OCI-LY7 (cell line): ENCODE results near the gene RPS6KA2. TPM values are rescaled to one million over a fixed set of nuclear protein-coding genes. Genes with fewer than 3 reads are reported as not detected.

Experiments used
- BruUV-seq: library from RNA; stranded (reverse); fragments of 400-500 nt; replicated peaks from 2 replicates; lab custom pipeline; 2021; lab: Mats Ljungman, UMichigan
- CTCF ChIA-PET: fragments of 300-600 bp; sonication (Branson Sonifier 250); formaldehyde crosslinking; loops from one replicate; lab custom pipeline; 2022; ENCODE audit warnings: antibody characterized with exemption; ENCODE audit not compliant: unreplicated experiment; lab: Charles Lee
- POLR2A ChIA-PET: fragments of 300-600 bp; sonication (Branson Sonifier 250); formaldehyde crosslinking; loops from one replicate; lab custom pipeline; 2022; ENCODE audit warnings: antibody characterized with exemption; lab: Charles Lee
- DNase-seq: peaks from one replicate; pipeline ENCODE4 v3.0.0-alpha.2; 2015; ENCODE audit warnings: low spot score
- H2AFZ ChIP-seq: fragments of 200-600 bp; sonication (generic), shearing (Covaris generic); 2 replicates; pipeline ENCODE4 v1.6.1; 2014; ENCODE audit warnings: mild to moderate bottlenecking, antibody characterized with exemption, low read length, moderate library complexity
- H3K27ac ChIP-seq: fragments of 200-600 bp; sonication (generic); 2 replicates; pipeline ENCODE4 v1.5.1; 2014; ENCODE audit warnings: mixed run types, low read depth, mild to moderate bottlenecking, moderate library complexity, low read length, inconsistent platforms; ENCODE audit not compliant: poor library complexity, severe bottlenecking
- H3K36me3 ChIP-seq: fragments of 200-600 bp; sonication (generic); 2 replicates; pipeline ENCODE4 v1.6.1; 2014; ENCODE audit warnings: mild to moderate bottlenecking, antibody characterized with exemption, low read length, moderate library complexity, mixed read lengths; ENCODE audit not compliant: insufficient read depth
- H3K4me1 ChIP-seq: fragments of 200-600 bp; sonication (generic); 2 replicates; pipeline ENCODE4 v1.5.1; 2014; ENCODE audit warnings: mild to moderate bottlenecking, low read length; ENCODE audit not compliant: insufficient read depth, poor library complexity, severe bottlenecking
- H3K4me2 ChIP-seq: fragments of 200-600 bp; sonication (generic); 2 replicates; pipeline ENCODE4 v1.6.1; 2014; ENCODE audit warnings: mild to moderate bottlenecking, low read length
- H3K4me3 ChIP-seq: fragments of 200-600 bp; sonication (generic); 2 replicates; pipeline ENCODE4 v1.5.1; 2014; ENCODE audit warnings: mild to moderate bottlenecking, low read depth, low read length; ENCODE audit not compliant: poor library complexity, severe bottlenecking
- H3K79me2 ChIP-seq: fragments of 200-600 bp; sonication (generic); 2 replicates; pipeline ENCODE4 v1.6.1; 2016; ENCODE audit warnings: low read depth, mild to moderate bottlenecking, low read length, moderate library complexity, mixed read lengths; ENCODE audit not compliant: insufficient read depth
- H3K9me2 ChIP-seq: fragments of 200-600 bp; sonication (generic); 2 replicates; pipeline ENCODE4 v1.6.1; 2016; ENCODE audit warnings: mild to moderate bottlenecking, low read length, mixed read lengths; ENCODE audit not compliant: insufficient read depth
- H3K9me3 ChIP-seq: fragments of 200-600 bp; sonication (generic); 2 replicates; pipeline ENCODE4 v1.6.1; 2014; ENCODE audit warnings: mild to moderate bottlenecking, mixed run types, low read length, mixed read lengths
- H4K20me1 ChIP-seq: fragments of 200-600 bp; sonication (generic); 2 replicates; pipeline ENCODE4 v1.6.1; 2014; ENCODE audit warnings: mild to moderate bottlenecking, antibody characterized with exemption, low read length, moderate library complexity, mixed read lengths; ENCODE audit not compliant: insufficient read depth
- CTCF ChIP-seq: fragments of 200-600 bp; sonication (generic); conservative IDR thresholded peaks from 2 replicates; pipeline ENCODE4 v1.5.1; 2014; ENCODE audit warnings: mild to moderate bottlenecking, antibody characterized with exemption, low read length, moderate library complexity, mixed read lengths
- EZH2phosphoT487 ChIP-seq: fragments of 200-600 bp; sonication (generic); IDR thresholded peaks from 2 replicates; pipeline ENCODE4 v1.6.1; 2018; ENCODE audit warnings: low read depth, borderline replicate concordance, mild to moderate bottlenecking, mixed run types, antibody characterized with exemption, low read length, moderate library complexity, mixed read lengths
- intact Hi-C: fragments of 100-400 bp; cut with micrococcal nuclease; formaldehyde crosslinking; loops from one replicate; pipeline ENCODE4 v1.10.0; 2022; ENCODE audit not compliant: unreplicated experiment
- total RNA-seq, 2 experiments: library from RNA; depleted of rRNA in 1 of 2; stranded (reverse); fragments of >200 nt in 1 of 2; shearing (Covaris generic) in 1 of 2; gene quantifications; 2 replicates each; pipeline ENCODE4 v1.2.3, GENCODE V29; 2014 to 2022

Gene RPS6KA2
- total RNA-seq, 2 experiments from 2014 or later = 0.69 to 1.9 TPM

DNA sequence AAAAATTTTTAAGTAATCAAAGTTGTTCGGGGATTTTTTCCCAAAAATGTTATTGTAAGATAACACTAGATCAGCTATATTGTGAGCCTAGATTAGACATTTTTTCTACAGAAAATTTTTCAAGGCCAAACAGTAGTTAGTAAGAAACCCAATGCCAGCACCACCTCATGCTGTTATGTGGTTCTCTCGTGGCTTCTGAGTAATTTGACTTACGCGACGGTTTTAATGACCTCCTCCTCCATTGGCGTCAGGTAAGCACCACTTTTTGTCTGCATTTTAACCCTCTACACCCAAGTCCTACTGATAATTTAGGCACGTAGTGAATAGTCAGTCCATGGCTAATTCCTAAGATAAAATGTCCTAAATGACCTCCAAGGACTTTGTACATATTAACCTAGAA, 9.7 kb downstream of the RPS6KA2 start:
- H2AFZ ChIP-seq = no peak overlapping the region
- intact Hi-C loops = no loop called here
- POLR2A ChIA-PET = interaction anchor here (0.6 kb wide), 1 partner anchor 342 kb away, joined by 3 read pairs; no protein-coding TSS in a partner anchor
- CTCF ChIA-PET = no interaction called here
- H3K36me3 ChIP-seq = no peaks in the 10 kb centered on the region
- no peak for TF ChIP-seq EZH2phosphoT487
- TF ChIP-seq CTCF = no peak
- H3K4me1 ChIP-seq = no peaks in the 10 kb centered on the region
- no peaks in the 10 kb centered on the region for H3K79me2 ChIP-seq
- no TSS peak for BruUV-seq
- H3K27ac ChIP-seq = no peak overlapping the region
- H3K4me2 ChIP-seq = no peak overlapping the region
- no peak overlapping the region for H3K4me3 ChIP-seq
- DNase-seq = no peak
- H3K9me2 ChIP-seq = no peaks in the 10 kb centered on the region
- H4K20me1 ChIP-seq = no peaks in the 10 kb centered on the region
- no peaks in the 10 kb centered on the region for H3K9me3 ChIP-seq

GRCh38 chr6:166616261-166617238, 10.5 kb downstream of the RPS6KA2 start:
- Histone ChIP-seq H3K36me3 (no peaks in the 10 kb centered on the region), H3K79me2 (no peaks in the 10 kb centered on the region), H4K20me1 (no peaks in the 10 kb centered on the region), H3K4me1 (no peaks in the 10 kb centered on the region), H3K4me3 (no peak overlapping the region), H3K9me2 (no peaks in the 10 kb centered on the region), H3K27ac (no peak overlapping the region), H3K9me3 (no peaks in the 10 kb centered on the region), H3K4me2 (no peak overlapping the region), H2AFZ (no peak overlapping the region)
- ChIA-PET CTCF (no interaction called here), POLR2A (no interaction called here)
- intact Hi-C loops = no loop called here
- BruUV-seq = no TSS peak
- TF ChIP-seq EZH2phosphoT487 (no peak), CTCF (no peak)
- no peak for DNase-seq
